Sigmoid colon (tissue), 4 donors: Measurements from ENCODE around the gene PEX3.

Experiments used
- EP300 ChIP-seq, 4 donors: sonication (generic); formaldehyde crosslinking; IDR thresholded peaks; one replicate each; pipeline ENCODE4 v1.6.1; 2017; ENCODE audit warnings: antibody characterized with exemption in 4 of 4
- POLR2A ChIP-seq, 2 donors: fragments of 450-650 bp; IDR thresholded peaks; one replicate each; pipeline ENCODE4 v1.6.1; 2016; ENCODE audit warnings: antibody characterized with exemption in 2 of 2, mild to moderate bottlenecking in 2 of 2, moderate library complexity in 2 of 2
- POLR2AphosphoS5 ChIP-seq, 4 donors: sonication (generic); formaldehyde crosslinking; IDR thresholded peaks; one replicate each; pipeline ENCODE4 v1.6.1; 2017; ENCODE audit warnings: antibody characterized with exemption in 4 of 4
- TF ChIP-seq, protein P1 (sequence below), 4 experiments: fragments of 450-650 bp in 3 of 4; fragments of 200-600 bp in 1 of 4; IDR thresholded peaks; one replicate each; pipeline ENCODE4 v1.5.1; 2016 to 2019; ENCODE audit warnings: antibody characterized with exemption in 4 of 4, mild to moderate bottlenecking in 3 of 4, moderate library complexity in 2 of 4

DNA sequence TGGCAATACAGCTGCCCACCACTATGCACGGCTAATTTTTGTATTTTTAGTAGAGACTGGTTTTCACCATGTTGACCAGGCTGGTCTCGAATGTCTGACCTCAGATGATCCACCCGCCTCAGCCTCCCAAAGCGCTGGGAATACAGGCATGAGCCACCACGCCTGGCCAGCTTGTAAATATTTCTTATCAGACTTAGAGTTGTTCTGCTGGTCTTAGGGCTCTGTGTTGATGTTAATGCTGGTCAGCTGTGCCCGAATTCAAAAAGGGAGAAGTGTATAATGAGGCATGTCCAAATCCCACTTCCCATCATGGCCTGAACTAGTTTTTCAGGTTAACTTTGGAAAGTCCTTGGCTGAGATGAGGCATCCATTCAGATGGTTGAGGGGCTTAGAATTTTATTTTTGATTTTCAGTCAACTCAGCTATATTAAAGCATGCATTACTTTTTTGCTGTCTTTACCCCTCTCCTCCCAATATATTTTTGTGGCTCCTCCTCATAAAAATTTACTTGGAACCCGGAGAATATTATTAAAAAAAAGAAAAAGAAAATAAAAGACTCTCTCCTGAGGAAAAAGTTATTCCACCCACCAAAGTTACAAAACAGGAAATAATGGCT lies 47.8 kb upstream of the PEX3 start:
- no peak for TF ChIP-seq POLR2A (IDR thresholded peaks at IDR 0.05)
- no peak for TF ChIP-seq EP300 (IDR thresholded peaks at IDR 0.05)
- TF ChIP-seq, protein P1, sequence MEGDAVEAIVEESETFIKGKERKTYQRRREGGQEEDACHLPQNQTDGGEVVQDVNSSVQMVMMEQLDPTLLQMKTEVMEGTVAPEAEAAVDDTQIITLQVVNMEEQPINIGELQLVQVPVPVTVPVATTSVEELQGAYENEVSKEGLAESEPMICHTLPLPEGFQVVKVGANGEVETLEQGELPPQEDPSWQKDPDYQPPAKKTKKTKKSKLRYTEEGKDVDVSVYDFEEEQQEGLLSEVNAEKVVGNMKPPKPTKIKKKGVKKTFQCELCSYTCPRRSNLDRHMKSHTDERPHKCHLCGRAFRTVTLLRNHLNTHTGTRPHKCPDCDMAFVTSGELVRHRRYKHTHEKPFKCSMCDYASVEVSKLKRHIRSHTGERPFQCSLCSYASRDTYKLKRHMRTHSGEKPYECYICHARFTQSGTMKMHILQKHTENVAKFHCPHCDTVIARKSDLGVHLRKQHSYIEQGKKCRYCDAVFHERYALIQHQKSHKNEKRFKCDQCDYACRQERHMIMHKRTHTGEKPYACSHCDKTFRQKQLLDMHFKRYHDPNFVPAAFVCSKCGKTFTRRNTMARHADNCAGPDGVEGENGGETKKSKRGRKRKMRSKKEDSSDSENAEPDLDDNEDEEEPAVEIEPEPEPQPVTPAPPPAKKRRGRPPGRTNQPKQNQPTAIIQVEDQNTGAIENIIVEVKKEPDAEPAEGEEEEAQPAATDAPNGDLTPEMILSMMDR (IDR thresholded peaks at IDR 0.05): no peak
- no peak for TF ChIP-seq POLR2AphosphoS5 (IDR thresholded peaks at IDR 0.05)
